Ramos (cell line): Measurements from ENCODE around the gene GNPTG.

ENCODE experiments used
- in situ Hi-C: fragments of 300-500 bp; cut with MboI; formaldehyde crosslinking; loops from one replicate; pipeline ENCODE4 v1.14.3; 2022; ENCODE audit warnings: low sequenced_read_pairs; ENCODE audit not compliant: unreplicated experiment

The GNPTG gene

DNA sequence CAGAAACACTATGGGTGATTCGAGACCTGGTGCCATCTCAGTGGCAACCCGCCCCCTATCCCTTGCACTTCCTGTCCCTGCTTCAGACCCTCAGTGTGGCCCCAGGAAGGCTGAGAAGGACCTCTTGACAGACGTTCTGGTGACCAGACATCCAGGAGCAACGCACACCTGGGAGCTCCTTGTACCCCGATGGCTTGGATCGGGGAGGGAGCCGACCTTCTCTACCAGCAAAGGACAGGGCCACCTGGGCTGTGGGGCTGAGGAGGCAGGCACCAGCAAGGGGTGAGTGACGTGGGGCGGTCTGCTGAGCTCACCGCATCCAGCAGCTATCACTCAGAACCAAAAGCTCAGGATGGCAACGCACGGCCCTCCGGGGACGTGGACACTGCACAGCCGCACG lies 35.6 kb downstream of the GNPTG start:
- in situ Hi-C loops, result no loop called here

DNA sequence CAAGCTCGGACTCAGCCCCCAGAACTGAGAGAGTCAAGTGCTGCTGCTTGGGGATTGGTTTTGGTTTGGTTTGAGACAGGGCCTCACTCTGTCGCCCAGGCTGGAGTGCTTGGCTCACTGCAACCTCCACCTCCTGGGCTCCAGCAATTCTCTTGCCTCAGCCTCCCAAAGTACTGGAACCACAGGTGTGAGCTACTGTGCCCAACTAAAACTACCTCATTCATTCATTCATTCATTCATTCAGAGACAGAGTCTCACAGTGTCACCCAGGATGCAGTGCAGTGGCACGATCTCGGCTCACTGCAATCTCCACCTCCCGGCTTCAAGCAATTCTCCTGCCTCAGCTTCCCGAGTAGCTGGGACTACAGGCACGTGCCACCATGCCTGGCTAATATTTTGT lies 38.0 kb downstream of the GNPTG start:
- in situ Hi-C loops, result no loop called here

GRCh38 chr16:1390239-1390779 lies 38.6 kb downstream of the GNPTG start:
- in situ Hi-C loops, result no loop called here

DNA sequence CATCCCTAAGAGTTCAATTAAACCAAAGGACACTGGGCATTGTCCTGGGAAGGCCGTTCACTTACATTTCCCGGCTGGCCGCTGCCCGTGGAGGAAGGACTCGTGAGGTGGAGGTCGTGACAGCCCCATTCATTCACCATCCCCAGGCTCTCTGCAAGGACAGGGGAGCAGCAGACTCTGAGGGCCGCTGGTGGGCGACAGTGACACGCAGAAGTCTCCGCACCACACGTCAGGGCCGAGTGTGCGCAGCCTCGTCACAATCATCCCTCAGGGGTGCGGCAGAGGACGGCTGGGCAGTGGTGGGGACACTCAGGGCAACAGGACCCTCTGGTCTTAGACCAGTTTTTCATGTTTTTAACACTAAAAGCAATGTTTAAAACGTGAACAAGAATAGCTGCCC lies 41.1 kb downstream of the GNPTG start:
- in situ Hi-C loops, result no loop called here

- in situ Hi-C loops, result no loop called here
These were observed 42.0 kb downstream of the GNPTG start for GRCh38 chr16:1393613-1394176.

GRCh38 chr16:1394367-1394951 lies 42.7 kb downstream of the GNPTG start:
- in situ Hi-C loops, result no loop called here

- in situ Hi-C loops, result no loop called here
These were observed 43.8 kb downstream of the GNPTG start for GRCh38 chr16:1395444-1396031.

- in situ Hi-C loops, result no loop called here
These were observed 46.0 kb downstream of the GNPTG start for GRCh38 chr16:1397779-1398178.

- in situ Hi-C loops, result no loop called here
These were observed 46.6 kb downstream of the GNPTG start for GRCh38 chr16:1398351-1398750.

DNA sequence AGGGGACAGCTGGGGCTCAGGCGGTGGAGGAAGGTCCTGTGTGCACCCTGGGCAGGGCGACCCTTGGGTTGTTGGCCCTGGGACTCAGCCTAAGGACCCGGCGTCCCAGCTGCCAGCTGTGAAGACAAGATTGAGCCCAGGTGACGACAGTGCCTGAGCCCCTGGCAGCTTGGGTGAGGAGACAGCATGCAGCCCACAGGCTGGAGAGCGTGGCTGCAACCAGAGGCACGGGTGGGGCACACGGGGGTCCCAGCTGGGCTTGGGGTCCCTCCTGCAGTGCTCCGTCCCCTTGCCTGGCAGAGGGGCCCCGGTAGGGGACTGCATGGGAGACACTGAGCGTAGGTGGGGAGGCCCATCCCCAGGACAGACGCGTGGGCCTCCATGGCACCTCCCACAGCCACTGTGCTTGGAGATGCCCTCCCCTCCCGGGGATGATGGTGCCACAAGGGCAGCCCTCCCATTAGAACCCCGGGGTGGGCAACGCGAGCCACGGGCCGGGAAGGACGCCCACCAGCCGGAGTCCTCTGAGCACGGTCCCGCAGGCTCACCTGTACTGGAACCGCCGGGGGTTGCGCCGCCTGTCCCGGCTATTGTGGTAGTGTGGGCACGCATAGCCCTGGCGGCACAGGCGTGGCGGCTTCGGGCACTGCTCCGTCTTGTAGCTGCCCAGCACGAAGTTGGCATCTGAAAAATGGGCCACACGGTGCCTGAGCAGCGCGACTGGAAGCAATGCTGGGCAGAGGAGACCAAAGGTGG lies 47.3 kb downstream of the GNPTG start:
- in situ Hi-C loops, result no loop called here

GRCh38 chr16:1401061-1401757 lies 49.5 kb downstream of the GNPTG start:
- in situ Hi-C loops, result no loop called here

DNA sequence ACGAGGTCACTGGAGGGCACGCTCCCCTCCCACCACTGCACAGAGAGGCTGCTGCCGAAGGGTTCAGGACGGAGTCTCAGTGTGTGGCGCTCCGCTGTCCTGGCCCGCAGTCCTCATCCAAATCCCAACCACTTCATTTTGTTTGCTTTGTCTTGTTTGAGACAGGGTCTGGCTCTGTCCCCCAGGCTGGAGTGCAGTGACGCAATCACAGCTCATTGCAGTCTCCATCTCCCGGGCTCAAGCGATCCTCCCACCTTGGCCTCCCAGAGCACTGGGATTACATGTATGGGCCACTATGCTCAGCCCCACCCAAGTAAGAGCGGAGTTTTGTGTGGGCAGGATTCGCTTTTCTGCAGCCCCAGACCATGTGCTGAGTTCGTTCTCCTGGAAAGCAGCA lies 50.0 kb downstream of the GNPTG start:
- in situ Hi-C loops, result no loop called here

DNA sequence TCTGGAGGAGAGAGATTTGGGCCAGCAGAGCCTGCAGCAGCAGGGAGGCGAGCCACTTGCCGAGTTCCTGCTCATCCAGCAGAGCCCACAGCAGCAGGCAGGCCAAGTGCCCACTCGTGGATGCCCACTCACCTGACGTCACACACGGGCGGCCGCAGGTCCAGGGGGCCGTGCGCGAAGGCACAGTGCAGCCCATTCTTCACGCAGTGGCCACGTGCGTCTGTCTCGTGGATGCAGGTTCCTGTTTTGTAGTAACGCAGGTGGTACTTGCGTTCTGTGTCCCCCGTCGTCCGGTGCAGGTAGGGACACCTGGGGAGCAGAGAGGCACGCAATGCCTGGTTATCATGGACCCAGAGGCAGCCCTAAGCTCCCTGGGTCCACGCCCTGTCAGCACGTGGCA lies 51.3 kb downstream of the GNPTG start:
- in situ Hi-C loops, result no loop called here

GRCh38 chr16:1403733-1404132 lies 52.0 kb downstream of the GNPTG start:
- in situ Hi-C loops, result no loop called here

- in situ Hi-C loops, result no loop called here
These were observed 56.0 kb downstream of the GNPTG start for GRCh38 chr16:1407753-1408152.

- in situ Hi-C loops, result no loop called here
These were observed 56.6 kb downstream of the GNPTG start for GRCh38 chr16:1408171-1408837.

DNA sequence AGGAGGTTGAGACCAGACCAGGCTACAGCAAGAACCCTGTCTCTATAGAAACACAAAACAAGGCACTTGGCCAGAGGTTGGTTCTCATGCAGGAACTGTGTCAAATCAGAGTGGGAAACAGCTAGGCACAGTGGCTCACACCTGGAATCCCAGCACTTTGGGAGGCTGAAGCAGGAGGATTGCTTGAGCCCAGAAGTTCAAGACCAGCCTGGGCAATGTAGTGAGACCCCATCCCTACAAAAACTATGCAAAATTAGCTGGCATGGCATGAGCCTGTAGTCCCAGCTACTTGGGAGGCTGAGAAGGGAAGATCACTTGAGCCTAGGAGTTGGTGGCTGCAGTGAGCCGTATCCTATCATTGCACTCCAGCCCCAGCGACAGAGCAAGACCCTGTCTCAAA lies 61.1 kb downstream of the GNPTG start:
- in situ Hi-C loops, result no loop called here
